ENCODE data around the gene CYRIA. TPM values are rescaled to one million over a fixed set of nuclear protein-coding genes. Genes with fewer than 3 reads are reported as not detected.

The CYRIA gene
- total and polyA plus RNA-seq, 3 donors from 2014 or later, result 2.6 to 4.8 (median 4.1) TPM

DNA sequence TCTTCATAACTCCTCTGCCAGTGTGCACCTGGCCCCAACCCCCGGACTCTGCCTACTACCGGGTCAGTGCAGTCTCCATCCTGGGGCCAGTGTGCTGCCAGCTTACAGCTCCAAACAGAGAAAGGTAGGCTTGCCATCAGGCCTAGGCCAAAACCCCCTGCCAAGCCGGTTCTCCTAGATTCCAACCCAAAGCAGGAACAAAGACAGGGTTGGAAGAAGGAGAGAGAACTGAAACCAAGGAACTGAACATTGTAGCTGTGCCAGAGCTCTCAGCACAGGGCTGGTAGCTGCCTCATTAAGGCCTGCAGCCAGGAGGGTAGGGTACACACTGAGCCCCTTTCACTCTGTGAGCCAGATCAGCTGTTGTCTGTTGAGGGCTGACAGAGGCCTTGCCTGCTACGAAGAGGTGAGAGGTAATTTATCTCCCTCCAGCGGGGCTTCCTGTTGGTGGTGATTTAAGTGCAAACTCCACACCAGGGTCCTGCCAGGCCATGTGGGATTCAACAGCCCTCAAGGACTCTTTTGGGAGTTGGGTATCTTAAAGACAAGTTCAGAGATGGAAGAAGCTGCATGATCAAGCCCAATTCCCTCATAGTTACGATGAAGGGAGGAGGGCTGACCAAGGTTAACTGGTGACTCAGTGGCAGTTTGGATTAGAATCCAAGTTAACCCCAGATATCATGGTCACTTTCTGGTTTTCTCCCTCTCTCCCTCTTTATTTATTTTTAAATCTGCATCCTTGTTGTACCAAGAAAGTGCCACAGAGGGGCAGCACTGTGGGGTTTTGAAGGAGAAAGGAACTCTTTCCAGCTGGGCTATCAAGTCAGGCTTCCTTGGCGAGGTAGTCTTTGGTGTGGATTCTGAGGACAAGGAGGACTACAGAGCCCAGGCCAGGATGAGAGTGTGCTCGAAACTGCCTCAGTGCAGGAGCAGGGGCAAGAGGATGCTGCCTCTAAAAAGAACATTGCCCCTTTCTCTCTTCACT lies 48.1 kb downstream of the CYRIA start:
- peak; percentile 56 for DNase-seq

More for the DNA sequence above, 48.1 kb downstream of the CYRIA start:
- Histone ChIP-seq H3K27ac (no peak overlapping the region), H3K9me3 (no peaks in the 10 kb centered on the region), H3K4me1 (no peaks in the 10 kb centered on the region), H3K4me3 (no peak overlapping the region), H3K27me3 (no peaks in the 10 kb centered on the region), H3K36me3 (ENCODE audit: low read depth, missing control alignments) (no peaks in the 10 kb centered on the region)
- 76 to 81% methylated on average over 8 of the region's 8 CpGs for WGBS, 2 donors
- intact Hi-C loops (cut with DNase I; ENCODE audit: low total_unique reads), result no loop called here
- no peak for TF ChIP-seq POLR2A (IDR thresholded peaks at IDR 0.05)
- TF ChIP-seq, protein P1, sequence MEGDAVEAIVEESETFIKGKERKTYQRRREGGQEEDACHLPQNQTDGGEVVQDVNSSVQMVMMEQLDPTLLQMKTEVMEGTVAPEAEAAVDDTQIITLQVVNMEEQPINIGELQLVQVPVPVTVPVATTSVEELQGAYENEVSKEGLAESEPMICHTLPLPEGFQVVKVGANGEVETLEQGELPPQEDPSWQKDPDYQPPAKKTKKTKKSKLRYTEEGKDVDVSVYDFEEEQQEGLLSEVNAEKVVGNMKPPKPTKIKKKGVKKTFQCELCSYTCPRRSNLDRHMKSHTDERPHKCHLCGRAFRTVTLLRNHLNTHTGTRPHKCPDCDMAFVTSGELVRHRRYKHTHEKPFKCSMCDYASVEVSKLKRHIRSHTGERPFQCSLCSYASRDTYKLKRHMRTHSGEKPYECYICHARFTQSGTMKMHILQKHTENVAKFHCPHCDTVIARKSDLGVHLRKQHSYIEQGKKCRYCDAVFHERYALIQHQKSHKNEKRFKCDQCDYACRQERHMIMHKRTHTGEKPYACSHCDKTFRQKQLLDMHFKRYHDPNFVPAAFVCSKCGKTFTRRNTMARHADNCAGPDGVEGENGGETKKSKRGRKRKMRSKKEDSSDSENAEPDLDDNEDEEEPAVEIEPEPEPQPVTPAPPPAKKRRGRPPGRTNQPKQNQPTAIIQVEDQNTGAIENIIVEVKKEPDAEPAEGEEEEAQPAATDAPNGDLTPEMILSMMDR (IDR thresholded peaks at IDR 0.05), result peak; percentile 40 to 59 (median 41)

Data from testis (tissue), 3 donors.